Bone marrow (tissue), 2 donors: Measurements from ENCODE around the gene ZFYVE19.

Experiments used
- DNase-seq, 2 donors: peaks; one replicate each; lab custom pipeline; 2025; lab: John Stamatoyannopoulos, UW

The ZFYVE19 gene

DNA sequence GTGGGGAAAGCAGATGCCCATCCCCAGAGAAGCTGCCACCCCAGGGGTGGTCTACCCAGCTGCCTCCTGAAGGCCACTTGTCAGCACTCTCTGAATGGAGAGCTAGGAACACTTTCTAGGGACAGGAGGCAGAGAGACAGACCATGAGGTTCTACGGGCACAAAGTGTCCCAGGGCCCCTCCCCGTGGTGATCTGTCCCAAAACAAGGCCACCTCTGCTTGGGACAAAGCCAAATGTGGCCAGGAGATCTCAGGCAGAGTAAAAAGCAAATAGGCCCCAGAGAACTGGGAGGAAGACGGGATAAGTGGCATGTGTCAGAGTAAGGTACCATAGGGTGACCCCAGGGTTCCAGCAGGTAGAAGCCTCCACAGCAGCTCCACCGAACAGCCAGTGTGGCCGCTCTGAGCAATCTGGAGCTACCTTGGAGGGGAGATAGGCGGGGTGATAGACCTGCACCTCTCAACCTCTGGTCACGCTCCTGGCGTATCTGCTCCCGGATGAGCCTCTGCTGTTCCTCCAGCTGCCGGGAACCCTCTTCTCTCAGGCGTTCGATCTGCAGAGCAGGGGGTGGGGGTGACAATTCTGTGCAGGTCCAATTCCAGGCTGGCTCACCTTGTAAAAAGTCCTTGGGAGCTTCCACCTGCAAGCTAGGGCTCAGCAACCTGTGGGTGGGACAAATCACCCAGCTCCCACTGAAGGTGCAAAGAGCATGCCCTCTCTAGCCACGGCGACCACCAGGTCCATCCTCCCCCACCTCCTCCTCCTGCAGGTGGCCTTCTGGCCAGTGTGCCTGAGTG is 31.0 kb upstream of the ZFYVE19 start:
- DNase-seq = no peak

DNA sequence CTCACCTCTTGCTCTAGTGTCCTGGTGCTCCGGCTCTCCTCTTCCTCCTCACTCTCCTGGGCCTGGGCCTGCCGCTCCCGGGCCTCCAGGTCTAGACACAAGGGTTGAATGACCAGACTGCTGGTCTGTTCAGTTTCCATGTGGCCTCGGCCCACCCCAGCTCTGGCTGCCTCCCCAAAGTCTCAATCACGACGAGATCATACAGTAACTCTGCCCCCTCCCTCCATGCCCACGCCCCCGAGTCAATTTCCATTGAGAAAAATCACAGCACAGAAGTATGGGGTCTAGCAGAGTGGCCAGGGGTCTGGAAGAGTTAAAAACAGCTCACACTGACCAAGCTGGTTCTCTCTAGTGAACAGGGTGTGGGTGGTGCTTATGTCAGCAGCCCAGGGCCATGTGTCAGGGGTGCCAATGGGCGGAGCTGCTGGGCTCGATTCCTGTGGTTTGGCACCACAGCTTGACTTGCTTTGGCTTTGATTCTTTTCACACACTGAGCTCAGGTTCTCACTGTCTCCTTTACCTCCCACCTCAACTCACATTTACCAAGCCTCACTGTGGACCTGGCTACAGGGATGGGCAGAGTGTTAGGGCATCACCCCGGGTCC is 30.2 kb upstream of the ZFYVE19 start:
- DNase-seq = no peak

DNA sequence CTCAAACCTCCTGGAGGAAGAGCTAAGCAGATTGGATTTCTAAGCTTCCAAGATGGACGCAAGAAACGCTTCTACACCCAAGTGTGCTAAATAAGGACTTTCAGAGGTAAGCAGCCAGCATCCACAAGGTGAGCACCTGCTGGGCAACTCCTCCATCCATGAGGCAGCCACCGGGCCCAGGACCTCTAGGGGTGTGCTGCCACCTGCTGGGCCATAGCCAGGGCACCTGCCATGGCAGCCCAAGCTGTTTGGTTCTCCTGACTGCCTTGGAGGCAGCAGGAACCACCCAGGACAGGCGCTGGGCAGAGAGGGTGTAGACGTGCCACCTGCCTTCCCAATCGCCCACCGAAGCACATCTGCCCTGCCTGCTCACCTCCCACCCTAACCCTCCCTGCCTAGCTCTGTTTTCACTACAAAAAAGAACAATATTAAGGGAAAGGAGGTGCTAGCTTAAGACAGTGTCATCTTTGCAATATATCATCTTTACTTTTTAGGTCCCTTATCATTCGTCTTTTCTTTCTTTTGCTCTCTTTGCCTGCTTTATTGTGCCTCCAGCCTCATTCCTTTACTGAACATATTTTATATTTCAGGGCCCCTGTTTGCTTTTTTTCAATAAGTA is 24.2 kb upstream of the ZFYVE19 start:
- DNase-seq = peak; percentile 10 to 28

DNA sequence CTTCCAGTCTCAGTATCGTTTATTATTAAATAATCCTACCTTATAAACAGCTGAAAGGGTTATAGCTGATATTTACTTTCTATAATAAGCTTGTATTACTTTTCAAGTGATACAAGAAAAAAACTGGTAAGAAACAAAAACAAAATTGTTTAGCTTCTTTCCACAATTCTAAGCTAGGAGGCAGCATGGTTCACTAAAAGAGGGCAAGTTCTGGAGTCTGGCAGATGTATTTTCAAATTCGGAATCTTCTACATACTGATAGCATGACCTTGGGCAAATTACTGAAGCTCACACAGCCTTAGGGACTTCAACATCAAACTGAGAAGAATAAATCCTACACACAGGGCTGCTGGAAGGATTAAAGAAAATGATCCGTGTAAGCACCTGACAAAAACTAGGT is 21.7 kb upstream of the ZFYVE19 start:
- DNase-seq = no peak

DNA sequence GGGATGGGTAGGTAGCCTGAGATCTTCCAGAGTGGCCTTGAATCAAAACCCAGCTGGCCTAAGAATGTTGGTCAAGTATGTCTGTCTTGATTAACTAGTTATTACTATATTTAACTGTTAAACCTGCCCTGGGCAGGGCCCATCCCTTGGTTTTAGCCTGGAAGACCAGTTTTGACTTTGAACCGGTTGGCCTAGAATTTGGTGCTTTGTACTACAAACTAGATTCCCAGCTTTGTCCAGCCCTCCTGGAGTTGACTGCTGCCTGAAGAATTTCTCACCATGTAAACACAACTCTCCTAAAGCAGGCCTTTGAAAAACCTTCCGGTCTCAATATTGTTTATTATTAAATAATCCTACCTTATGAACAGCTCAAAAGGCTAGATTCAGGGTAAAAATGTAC is 21.1 kb upstream of the ZFYVE19 start:
- no peak for DNase-seq

DNA sequence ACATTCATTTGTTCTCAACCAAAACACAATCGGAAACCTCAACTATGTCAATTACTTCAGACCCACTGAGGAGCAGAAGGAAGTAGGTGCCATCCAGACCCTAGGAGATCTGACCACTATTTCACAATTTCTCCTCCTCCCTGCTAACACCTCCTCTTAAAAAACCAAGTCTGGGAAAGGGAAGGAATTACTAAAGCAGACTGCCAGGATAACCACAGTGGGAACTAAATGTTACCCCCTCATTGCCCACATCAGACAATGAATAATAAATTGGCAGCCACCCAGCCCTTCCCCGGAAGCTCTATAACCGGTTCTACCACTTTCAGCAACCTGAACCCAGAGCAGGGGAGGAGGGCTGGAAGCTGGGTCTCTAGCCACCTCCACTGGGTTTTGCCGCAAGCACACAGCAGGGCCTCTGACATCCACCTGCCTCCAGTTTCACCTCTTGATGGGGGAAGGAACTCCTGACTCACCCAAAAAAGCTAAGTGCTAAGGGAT is 19.5 kb upstream of the ZFYVE19 start:
- no peak for DNase-seq

DNA sequence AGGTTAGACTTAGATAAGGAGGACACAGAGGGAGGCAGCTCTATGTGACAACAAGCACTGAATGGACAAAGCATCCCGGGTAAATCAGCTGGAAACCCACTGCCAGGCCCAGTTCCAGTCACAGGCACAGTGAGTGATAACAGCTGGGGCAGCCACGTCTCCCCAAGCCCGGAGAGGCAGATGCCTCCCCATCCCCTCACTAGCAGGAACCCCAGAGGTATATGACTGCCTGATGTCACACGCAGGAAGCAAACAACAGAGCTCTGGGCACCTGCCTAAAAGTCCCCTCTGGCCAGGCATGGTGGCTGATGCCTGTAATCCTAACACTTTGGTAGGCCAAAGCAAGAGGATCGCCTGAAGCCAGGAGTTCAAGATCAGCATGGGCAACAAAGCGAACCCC is 18.9 kb upstream of the ZFYVE19 start:
- no peak for DNase-seq

DNA sequence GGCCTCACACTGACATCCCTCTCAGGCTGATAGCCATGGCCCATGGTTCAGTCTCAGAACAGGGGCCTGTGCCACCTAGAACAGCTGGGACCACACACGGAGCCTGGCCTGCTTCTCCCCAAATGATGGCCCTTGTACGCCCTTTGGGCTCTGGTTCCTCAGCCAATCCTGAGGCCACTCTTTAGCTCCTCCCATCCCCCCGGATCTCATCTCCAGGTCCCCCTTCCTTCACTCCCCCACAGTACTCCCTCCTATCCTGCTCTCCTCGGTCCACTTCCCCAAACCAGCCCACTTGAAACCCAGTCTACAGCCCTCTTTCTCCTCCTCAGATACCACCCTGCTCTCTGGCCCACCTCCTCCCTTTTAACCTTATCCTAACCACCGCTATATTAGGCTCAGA is 17.8 kb upstream of the ZFYVE19 start:
- no peak for DNase-seq

DNA sequence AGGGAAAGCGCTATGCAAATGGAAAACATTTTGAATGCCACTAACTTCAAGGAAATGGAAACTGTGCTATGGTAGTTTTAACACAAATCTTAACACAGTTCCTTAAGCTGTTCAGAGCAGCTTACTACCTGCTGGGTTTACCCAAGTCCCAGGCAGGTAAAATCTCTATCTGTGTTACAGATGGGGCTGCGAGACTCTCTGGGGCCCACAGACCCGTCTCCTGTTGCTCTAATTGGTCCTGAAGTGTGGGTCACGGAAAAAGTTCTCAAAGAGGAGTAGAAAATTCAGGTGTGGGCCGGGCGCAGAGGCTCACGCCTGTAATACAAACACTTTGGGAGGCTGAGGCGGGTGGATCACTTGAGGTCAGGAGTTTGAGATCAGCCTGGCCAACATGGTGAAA is 16.9 kb upstream of the ZFYVE19 start:
- no peak for DNase-seq

DNA sequence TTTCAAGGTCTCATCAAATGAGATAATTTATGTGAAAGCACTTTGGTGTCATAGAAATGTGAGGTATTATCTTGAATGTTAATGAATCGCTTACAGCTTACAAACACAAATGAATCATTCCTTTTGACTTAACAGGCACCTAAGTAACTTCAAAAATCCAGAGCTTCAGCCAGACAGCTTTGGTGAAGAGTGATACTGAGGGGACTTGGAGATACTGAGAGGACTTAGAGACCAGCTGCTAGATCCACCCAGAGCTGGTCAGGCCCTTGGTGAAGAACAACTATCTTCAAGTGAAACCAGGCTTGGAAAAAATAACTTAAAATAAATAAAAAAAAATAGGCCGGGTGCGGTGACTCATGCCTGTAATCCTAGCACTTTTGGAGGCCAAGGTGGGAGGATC is 16.2 kb upstream of the ZFYVE19 start:
- DNase-seq = no peak

DNA sequence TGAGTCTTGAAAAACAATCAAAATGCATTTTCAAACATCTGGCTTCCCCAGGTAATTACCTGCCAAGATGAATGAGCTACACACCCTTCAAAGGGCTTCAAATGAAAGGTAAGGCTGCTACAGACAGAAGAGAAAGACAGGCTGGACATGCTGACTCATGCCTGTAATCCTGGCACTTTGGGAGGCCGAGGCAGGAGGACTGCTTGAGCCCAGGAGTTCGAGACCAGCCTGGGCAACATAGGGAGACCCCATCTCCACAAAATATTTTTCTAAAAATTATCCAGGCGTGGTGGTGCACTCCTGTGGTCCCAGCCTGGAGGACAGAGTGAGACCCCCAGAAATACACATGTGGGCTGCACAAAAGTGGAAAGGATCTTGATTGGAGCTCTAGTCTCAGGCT is 14.5 kb upstream of the ZFYVE19 start:
- DNase-seq = no peak

DNA sequence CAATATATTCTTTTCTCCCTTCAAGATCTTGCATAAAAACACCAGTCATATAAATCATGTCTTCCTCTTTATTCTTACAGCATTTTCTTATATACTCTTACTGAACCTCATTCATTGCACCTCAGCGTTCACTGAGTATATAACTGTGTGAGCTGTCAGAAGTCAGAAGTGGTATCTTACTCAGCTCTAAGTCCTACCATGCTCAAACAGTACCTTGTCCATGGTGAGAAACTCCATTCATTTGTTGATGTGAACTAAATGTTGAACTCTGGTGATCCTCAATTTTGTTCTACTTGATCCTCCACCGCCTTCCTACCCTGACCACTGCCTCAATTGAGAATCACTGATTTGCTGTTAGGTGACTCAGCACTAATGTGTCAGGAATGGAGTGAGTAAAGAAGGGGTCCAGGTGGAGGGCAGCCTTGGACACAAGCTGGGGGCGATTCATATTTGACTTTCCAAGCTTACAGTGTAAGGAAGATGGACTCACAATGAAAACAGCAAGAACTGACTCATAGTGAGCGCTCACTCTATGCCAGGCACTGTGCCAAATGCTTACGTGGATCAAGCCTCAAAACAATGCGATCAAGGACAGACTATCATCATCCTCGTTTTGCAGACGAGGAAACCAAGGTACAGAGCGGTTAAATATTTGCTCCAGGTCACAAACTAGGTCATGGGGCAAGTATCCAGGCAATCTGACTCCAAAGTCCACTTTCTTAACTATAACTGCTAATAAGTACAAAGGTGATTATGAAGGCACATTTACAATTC is 13.5 kb upstream of the ZFYVE19 start:
- no peak for DNase-seq

DNA sequence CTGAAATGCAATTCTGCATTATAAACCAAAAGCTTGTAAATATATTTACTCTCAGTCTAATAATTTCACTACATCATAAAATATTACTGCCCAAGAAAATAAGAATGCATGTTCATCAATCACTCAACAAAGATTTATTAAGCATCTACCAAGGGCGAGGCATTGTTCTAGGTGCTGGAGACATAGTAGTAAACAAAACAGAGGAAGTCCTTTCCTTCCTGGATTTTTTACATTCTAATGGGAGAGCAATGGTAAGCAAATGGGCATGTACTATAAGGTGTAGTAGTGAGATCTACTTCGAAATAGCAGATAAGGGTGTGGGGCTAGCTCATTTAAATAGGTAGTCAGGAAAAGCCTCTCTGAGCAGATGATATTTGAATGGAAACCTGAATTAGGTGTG is 10.8 kb upstream of the ZFYVE19 start:
- DNase-seq = no peak

DNA sequence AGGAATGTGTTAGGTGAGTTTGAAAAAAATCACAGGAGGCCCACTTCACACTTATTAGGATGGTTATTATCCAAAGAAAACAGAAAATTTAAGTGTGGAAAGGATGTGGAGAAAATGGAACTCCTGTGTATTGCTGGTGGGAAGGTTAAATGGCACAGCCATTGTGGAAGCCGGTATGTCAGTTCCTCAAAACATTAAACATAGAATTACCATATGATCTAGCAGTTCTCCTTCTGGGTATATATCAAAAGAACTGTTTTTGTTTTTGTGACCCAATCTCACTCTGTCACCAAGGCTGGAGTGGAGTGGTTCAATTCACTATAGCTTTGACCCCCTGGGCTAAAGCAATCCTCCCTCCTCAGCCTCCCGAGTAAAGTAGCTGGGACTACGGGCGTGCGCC is 10.4 kb upstream of the ZFYVE19 start:
- DNase-seq = no peak

DNA sequence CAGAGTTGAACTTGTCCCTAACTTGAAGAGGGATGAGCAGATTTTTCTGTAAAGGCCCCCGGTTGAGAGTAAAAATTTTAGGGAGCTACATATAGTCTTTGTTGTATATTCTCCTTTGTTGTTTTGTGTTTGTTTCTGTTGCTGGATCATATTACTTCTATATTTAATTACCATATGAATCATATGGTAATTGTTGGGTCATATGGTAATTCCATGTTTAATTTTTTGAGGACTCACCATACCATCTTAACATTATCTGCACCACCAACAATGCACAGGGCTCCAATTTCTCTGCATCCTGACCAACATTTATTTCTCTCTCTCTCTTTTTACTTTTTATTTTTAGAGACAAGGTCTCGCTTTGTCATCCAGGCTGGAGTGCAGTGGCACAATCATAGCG is 7.4 kb upstream of the ZFYVE19 start:
- no peak for DNase-seq

DNA sequence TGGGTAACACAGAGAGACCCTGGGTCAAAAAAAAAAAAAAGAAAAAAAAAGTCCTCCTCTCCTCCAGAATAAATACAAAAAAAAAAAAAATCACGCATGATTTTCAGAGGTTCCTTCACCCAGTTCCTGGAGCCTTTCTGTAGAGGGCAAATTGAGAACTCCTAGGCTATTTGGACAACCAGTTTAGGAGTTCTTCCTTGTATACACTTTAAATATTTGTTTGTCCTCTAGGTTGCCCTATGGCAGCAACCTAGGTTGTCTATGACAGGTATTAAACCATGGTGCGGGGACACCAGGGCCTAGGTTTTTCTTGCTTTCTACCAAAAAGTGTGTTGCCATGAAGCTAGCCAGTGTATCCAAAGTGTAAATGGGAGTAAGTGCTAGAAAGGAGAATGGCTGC is 3.8 kb upstream of the ZFYVE19 start:
- no peak for DNase-seq

DNA sequence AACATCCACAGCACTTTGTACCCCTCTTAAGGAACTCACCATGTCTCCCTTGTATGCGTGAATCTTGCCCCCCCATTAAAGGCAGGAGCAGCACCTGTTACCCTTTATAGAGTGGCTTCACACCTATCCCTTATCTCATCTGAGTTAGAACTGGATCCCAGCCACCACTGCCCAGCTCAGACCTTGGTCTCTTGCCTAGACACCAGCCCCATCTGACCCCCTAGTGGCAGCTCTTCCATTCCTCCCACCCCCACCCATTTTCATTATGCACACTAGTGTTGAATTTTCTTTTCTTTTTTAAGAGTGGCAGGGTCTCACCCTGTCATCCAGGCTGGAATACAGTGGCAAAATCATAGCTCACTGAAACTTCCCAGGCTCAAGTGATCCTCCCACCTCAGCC is 3.2 kb upstream of the ZFYVE19 start:
- DNase-seq = no peak

DNA sequence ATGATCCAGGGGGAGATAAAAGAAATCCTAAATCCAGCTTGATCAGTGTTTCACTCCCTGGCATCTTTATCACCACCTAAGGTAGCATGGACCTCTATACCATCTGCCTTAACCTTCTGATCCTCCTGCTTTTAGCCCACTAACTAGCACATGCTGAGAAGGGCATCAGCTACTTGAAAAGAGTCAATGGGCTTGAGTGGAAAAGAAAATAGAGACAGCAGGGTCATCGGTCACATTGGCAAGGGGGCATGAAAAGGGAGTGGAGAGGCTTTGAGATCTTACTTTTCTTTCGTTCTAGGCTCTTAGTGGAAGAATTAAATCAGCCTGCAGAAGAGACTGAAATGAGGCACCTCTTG is 239 bp upstream of the ZFYVE19 start:
- no peak for DNase-seq

DNA sequence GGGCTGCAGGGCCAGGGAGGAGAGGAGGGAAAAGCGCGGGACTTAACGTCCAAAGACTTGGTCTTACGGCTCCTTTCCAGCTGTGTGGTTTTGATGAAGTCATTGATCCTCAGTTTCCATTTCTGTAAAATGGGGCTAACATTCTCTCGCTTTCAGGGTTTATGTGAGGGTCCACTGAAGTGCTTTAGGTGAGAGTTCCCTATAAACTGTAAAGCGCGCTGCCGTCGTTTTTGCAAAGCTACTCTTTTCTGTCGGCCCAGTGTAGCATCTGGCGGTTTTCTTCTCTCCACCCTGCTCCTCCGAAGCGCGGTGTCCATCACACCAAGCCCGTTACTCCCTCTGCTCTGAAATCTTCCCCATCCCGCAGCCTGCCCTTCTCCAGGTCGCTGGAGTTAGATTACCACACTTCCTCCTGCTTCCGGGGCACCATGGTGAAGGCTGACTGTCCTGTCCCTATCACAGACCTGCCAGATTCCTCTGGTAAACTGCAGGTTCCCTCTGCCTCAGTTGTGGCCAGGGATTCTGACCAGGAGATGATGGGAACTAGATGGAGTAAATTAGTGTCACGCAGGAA is 1.1 kb downstream of the ZFYVE19 start:
- DNase-seq = no peak

DNA sequence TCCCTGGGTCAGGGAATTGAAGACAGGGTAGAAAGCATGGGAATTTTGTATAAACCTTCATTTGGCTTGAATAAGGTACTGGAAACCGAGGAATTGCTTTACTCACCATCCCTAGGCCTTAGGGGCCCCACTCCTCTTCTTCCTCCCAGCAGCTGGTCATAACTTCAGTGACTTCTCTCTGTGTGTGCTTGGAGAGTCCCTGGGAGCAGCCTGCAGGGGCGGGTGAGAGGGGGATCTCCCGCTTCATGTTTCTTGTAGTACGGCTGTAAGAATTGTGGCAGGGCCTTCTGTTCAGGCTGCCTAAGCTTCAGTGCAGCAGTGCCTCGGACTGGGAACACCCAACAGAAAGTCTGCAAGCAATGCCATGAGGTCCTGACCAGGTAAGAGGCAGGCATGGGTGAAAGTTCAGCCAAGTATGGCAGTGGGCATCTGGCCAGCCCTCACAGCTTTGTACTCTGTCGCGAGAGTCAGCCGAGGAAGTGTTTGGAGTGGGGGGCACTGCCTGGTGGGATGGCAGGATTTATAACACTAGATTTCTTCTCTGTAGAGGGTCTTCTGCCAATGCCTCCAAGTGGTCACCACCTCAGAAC is 2.1 kb downstream of the ZFYVE19 start:
- DNase-seq = no peak

DNA sequence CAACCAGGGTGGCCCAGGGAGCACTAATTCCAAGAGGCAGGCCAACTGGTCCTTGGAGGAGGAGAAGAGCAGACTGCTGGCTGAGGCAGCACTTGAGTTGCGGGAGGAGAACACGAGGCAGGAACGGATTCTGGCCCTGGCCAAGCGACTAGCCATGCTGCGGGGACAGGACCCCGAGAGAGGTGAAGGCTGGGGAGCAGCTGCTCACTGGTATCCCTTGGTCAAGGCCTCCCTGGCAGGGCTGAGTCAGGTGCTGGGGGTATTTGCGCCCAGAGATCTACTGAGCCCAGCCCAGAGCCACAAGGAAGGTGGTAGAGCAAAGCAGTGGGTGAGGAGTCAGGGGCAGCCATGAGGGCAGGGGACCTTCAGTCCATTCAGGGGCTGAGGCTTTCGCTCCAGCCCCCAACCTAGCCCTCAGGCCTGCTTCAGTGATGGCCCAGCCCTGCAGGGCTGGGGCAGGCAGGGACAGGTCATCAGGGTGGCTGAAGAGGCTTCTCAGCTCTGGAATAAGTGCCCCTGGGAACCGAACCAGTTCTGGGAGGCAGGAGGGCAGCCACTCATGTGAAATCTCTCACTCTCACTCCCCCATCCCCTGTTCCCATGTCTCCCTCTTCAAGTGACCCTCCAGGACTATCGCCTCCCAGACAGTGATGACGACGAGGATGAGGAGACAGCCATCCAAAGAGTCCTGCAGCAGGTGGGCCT is 6.0 kb downstream of the ZFYVE19 start:
- no peak for DNase-seq
